Liver (tissue), 9 donors: ENCODE measurements around the gene SMG5. TPM values are rescaled to one million over a fixed set of nuclear protein-coding genes. Genes with fewer than 3 reads are reported as not detected.

ENCODE experiments used
- DNase-seq: peaks from one replicate; pipeline ENCODE4 v3.0.0-alpha.2; 2017; ENCODE audit warnings: low spot score
- H3K27ac ChIP-seq, 2 donors: one replicate each; pipeline ENCODE4 v1.7.0; 2013; ENCODE audit warnings: inconsistent platforms in 2 of 2, low read length in 2 of 2, control low read depth in 1 of 2, low read depth in 1 of 2, mild to moderate bottlenecking in 1 of 2
- H3K27me3 ChIP-seq, 4 donors: one replicate each; pipeline versions ENCODE4 v1.6.1 to v1.7.0; 2013; ENCODE audit warnings: low read length in 3 of 4, inconsistent platforms in 1 of 4, mild to moderate bottlenecking in 1 of 4, moderate library complexity in 1 of 4; ENCODE audit not compliant: control insufficient read depth in 4 of 4, insufficient read depth in 4 of 4
- H3K36me3 ChIP-seq, 4 donors: one replicate each; pipeline versions ENCODE4 v1.6.1 to v1.7.0; 2013; ENCODE audit warnings: low read length in 3 of 4, mild to moderate bottlenecking in 3 of 4, low read depth in 1 of 4, moderate library complexity in 1 of 4; ENCODE audit not compliant: control insufficient read depth in 4 of 4, insufficient read depth in 3 of 4
- H3K4me1 ChIP-seq, 4 donors: one replicate each; pipeline versions ENCODE4 v1.6.1 to v1.7.0; 2013; ENCODE audit warnings: low read length in 3 of 4, mild to moderate bottlenecking in 3 of 4, moderate library complexity in 1 of 4; ENCODE audit not compliant: control insufficient read depth in 4 of 4, insufficient read depth in 4 of 4
- H3K4me3 ChIP-seq, 3 donors: one replicate each; pipeline versions ENCODE4 v1.6.1 to v1.7.0; 2013; ENCODE audit warnings: low read length in 3 of 3, control low read depth in 1 of 3, low read depth in 1 of 3, mild to moderate bottlenecking in 1 of 3
- H3K9ac ChIP-seq, 2 donors: one replicate each; pipeline ENCODE4 v1.7.0; 2013; ENCODE audit warnings: low read length in 2 of 2, mild to moderate bottlenecking in 2 of 2, moderate library complexity in 2 of 2, control low read depth in 1 of 2, low read depth in 1 of 2
- H3K9me3 ChIP-seq, 4 donors: one replicate each; pipeline versions ENCODE4 v1.6.1 to v1.7.0; 2013; ENCODE audit warnings: low read length in 3 of 4; ENCODE audit not compliant: control insufficient read depth in 4 of 4
- FOXA1 ChIP-seq: IDR thresholded peaks from 2 replicates; pipeline ENCODE4 v1.6.1; 2016; ENCODE audit warnings: antibody characterized with exemption
- FOXA2 ChIP-seq: IDR thresholded peaks from 2 replicates; pipeline ENCODE4 v1.6.1; 2016; ENCODE audit warnings: antibody characterized with exemption
- HNF4G ChIP-seq: IDR thresholded peaks from 2 replicates; pipeline ENCODE4 v1.6.1; 2016; ENCODE audit warnings: antibody characterized with exemption
- JUND ChIP-seq, 2 donors: IDR thresholded peaks; 2 replicates each; pipeline ENCODE4 v1.6.1; 2016; ENCODE audit warnings: antibody characterized with exemption in 2 of 2
- RXRA ChIP-seq, 2 donors: IDR thresholded peaks; 2 replicates each; pipeline ENCODE4 v1.6.1; 2017 to 2018; ENCODE audit warnings: antibody characterized with exemption in 2 of 2, mild to moderate bottlenecking in 1 of 2
- WGBS: extraction: QIAGEN DNeasy Blood & Tissue Kit; methylation state at CpG from one replicate; pipeline ENCODE4 v1.1.7; 2013; 5-methylcytosine and 5-hydroxymethylcytosine counted together
- polyA plus RNA-seq, 2 donors: library from polyadenylated mRNA; stranded (reverse) in 1 of 2; unstranded in 1 of 2; fragments of 200-250 nt in 1 of 2; fragments of >200 nt in 1 of 2; fragmentation: Nextera tagmentation in 1 of 2; extraction: Ambion mirVana in 1 of 2; gene quantifications; one replicate each; pipeline versions ENCODE4 v1.2.1 to v1.2.3, GENCODE V29; 2013 to 2015
- total RNA-seq, 2 donors: library from RNA; depleted of rRNA; stranded (reverse); fragments of >200 nt; gene quantifications; one replicate each; pipeline ENCODE4 v1.2.3, GENCODE V29; 2014
- TF ChIP-seq, protein P1 (sequence below): IDR thresholded peaks from 2 replicates; pipeline ENCODE4 v1.6.1; 2016; ENCODE audit warnings: antibody characterized with exemption
- donor health status: healthy.
- donor health status: healthy.
- donor health status: healthy.
- donor health status: healthy.
- donor health status: healthy.

The SMG5 gene
- total and polyA plus RNA-seq, 4 donors: 22.9 to 59.1 (median 35.7) TPM

- Histone ChIP-seq H3K9ac (no peak overlapping the region), H3K9me3 (no peaks in the 10 kb centered on the region), H3K36me3 (peaks cover 2 to 26% (median 13%) of the 10 kb centered on the region in 4 donors), H3K27ac (no peak overlapping the region), H3K27me3 (no peaks in the 10 kb centered on the region), H3K4me3 (no peak overlapping the region), H3K4me1 (peaks cover 13 to 65% (median 51%) of the 10 kb centered on the region in 4 donors)
- WGBS: 92% methylated on average over 8 of the region's 8 CpGs
- no peak for DNase-seq
- no peak for TF ChIP-seq HNF4G
- no peak for TF ChIP-seq JUND (IDR thresholded peaks at IDR 0.05)
- TF ChIP-seq RXRA (IDR thresholded peaks at IDR 0.05): no peak
- TF ChIP-seq, protein P1, sequence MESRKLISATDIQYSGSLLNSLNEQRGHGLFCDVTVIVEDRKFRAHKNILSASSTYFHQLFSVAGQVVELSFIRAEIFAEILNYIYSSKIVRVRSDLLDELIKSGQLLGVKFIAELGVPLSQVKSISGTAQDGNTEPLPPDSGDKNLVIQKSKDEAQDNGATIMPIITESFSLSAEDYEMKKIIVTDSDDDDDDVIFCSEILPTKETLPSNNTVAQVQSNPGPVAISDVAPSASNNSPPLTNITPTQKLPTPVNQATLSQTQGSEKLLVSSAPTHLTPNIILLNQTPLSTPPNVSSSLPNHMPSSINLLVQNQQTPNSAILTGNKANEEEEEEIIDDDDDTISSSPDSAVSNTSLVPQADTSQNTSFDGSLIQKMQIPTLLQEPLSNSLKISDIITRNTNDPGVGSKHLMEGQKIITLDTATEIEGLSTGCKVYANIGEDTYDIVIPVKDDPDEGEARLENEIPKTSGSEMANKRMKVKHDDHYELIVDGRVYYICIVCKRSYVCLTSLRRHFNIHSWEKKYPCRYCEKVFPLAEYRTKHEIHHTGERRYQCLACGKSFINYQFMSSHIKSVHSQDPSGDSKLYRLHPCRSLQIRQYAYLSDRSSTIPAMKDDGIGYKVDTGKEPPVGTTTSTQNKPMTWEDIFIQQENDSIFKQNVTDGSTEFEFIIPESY: no peak
- TF ChIP-seq FOXA2: no peak
- TF ChIP-seq FOXA1: no peak
Measured at GRCh38 chr1:156200044-156200443, 82.6 kb downstream of the SMG5 start.

Other genes with a start within 250 kb of the SMG5 start
- 10 to 100 TPM in 1 of 2 donors, 1 to 10 TPM in 1; 9.2 to 13.5 TPM for gene UBQLN4, start 229.0 kb downstream of the SMG5 start, total RNA-seq
- gene UBQLN4, start 229.0 kb downstream of the SMG5 start, polyA plus RNA-seq: 10 to 100 TPM in 1 of 2 donors, 1 to 10 TPM in 1; 7.4 to 17.8 TPM
- 10 to 100 TPM; 30.4 to 42.9 TPM for gene LAMTOR2, start 228.0 kb downstream of the SMG5 start, total RNA-seq
- 100 to 1,000 TPM; 115 to 152 TPM for gene LAMTOR2, start 228.0 kb downstream of the SMG5 start, polyA plus RNA-seq
- 1 to 10 TPM in 1 of 2 donors, under 1 TPM in 1; 0.67 to 1.0 TPM for gene RAB25, start 221.7 kb downstream of the SMG5 start, total RNA-seq
- gene RAB25, start 221.7 kb downstream of the SMG5 start, polyA plus RNA-seq: 1 to 10 TPM in 1 of 2 donors, under 1 TPM in 1; 0.82 to 2.0 TPM
- 1 to 10 TPM; 1.3 TPM for gene MEX3A, start 200.4 kb downstream of the SMG5 start, total RNA-seq
- gene MEX3A, start 200.4 kb downstream of the SMG5 start, polyA plus RNA-seq: under 1 TPM; 0.52 to 0.56 TPM
- gene LMNA, start 168.1 kb downstream of the SMG5 start, total RNA-seq: 100 to 1,000 TPM in 1 of 2 donors, 10 to 100 TPM in 1; 89.4 to 160 TPM
- 100 to 1,000 TPM in 1 of 2 donors, 10 to 100 TPM in 1; 60.4 to 105 TPM for gene LMNA, start 168.1 kb downstream of the SMG5 start, polyA plus RNA-seq
- 1 to 10 TPM; 2.3 to 3.5 TPM for gene SEMA4A, start 129.2 kb downstream of the SMG5 start, total RNA-seq
- gene SEMA4A, start 129.2 kb downstream of the SMG5 start, polyA plus RNA-seq: 1 to 10 TPM; 1.1 to 1.2 TPM
- gene SLC25A44, start 88.7 kb downstream of the SMG5 start, total RNA-seq: 10 to 100 TPM; 10.2 to 21.8 TPM
- gene SLC25A44, start 88.7 kb downstream of the SMG5 start, polyA plus RNA-seq: 10 to 100 TPM; 15.7 to 16.0 TPM
- 10 to 100 TPM; 24.7 to 41.5 TPM for gene PMF1, start 69.8 kb downstream of the SMG5 start, total RNA-seq
- 10 to 100 TPM; 32.4 to 63.5 TPM for gene PMF1, start 69.8 kb downstream of the SMG5 start, polyA plus RNA-seq
- under 1 TPM; 0.28 to 0.75 TPM for gene BGLAP, start 40.6 kb downstream of the SMG5 start, total RNA-seq
- under 1 TPM in 1 of 2 donors, not detected in 1; 0.06 TPM for gene BGLAP, start 40.6 kb downstream of the SMG5 start, polyA plus RNA-seq
- gene PAQR6, start 34.8 kb downstream of the SMG5 start, total RNA-seq: under 1 TPM; 0.23 to 0.75 TPM
- gene PAQR6, start 34.8 kb downstream of the SMG5 start, polyA plus RNA-seq: under 1 TPM; 0.22 to 0.85 TPM
- 1 to 10 TPM; 1.2 to 1.5 TPM for gene TMEM79, start 1.5 kb upstream of the SMG5 start, total RNA-seq
- 1 to 10 TPM; 1.7 to 2.2 TPM for gene TMEM79, start 1.5 kb upstream of the SMG5 start, polyA plus RNA-seq
- gene GLMP, start 12.9 kb upstream of the SMG5 start, total RNA-seq: 10 to 100 TPM; 26.5 to 30.0 TPM
- gene GLMP, start 12.9 kb upstream of the SMG5 start, polyA plus RNA-seq: 10 to 100 TPM; 47.9 to 51.4 TPM
- gene VHLL, start 16.5 kb upstream of the SMG5 start, total RNA-seq: under 1 TPM in 1 of 2 donors, not detected in 1; 0.67 TPM
- not detected for gene VHLL, start 16.5 kb upstream of the SMG5 start, polyA plus RNA-seq
- 100 to 1,000 TPM; 135 to 144 TPM for gene CCT3, start 55.5 kb upstream of the SMG5 start, total RNA-seq
- gene CCT3, start 55.5 kb upstream of the SMG5 start, polyA plus RNA-seq: 100 to 1,000 TPM in 1 of 2 donors, 10 to 100 TPM in 1; 74.5 to 102 TPM
- gene TSACC, start 55.7 kb upstream of the SMG5 start, total RNA-seq: under 1 TPM in 1 of 2 donors, not detected in 1; 0.28 TPM
- gene TSACC, start 55.7 kb upstream of the SMG5 start, polyA plus RNA-seq: 1 to 10 TPM in 1 of 2 donors, under 1 TPM in 1; 0.60 to 2.7 TPM
- gene RHBG, start 86.4 kb upstream of the SMG5 start, total RNA-seq: 1 to 10 TPM; 1.0 to 3.5 TPM
- gene RHBG, start 86.4 kb upstream of the SMG5 start, polyA plus RNA-seq: 1 to 10 TPM in 1 of 2 donors, under 1 TPM in 1; 0.25 to 6.4 TPM
- gene MEF2D, start 217.9 kb upstream of the SMG5 start, total RNA-seq: 1 to 10 TPM; 5.2 to 5.7 TPM
- 1 to 10 TPM; 3.4 to 7.6 TPM for gene MEF2D, start 217.9 kb upstream of the SMG5 start, polyA plus RNA-seq